Osteoblast (primary cell): ENCODE data around the gene TNK1. TPM values are rescaled to one million over a fixed set of nuclear protein-coding genes. Genes with fewer than 3 reads are reported as not detected.
"Not testable (repeated sequence)": the region's sequence is repeated elsewhere in the genome, so short reads cannot be mapped to it uniquely, and the experiment has no call there.

Experiments
- DNase-seq: peaks from one replicate; pipeline ENCODE4 v3.0.0; 2011; ENCODE audit warnings: low spot score, mixed read lengths; ENCODE audit not compliant: insufficient read length; ENCODE audit errors: missing footprints
- H2AFZ ChIP-seq: 2 replicates; pipeline ENCODE4 v1.6.0; 2011; ENCODE audit warnings: mild to moderate bottlenecking, low read length
- H3K27ac ChIP-seq: 2 replicates; pipeline ENCODE4 v1.5.1; 2011; ENCODE audit warnings: mild to moderate bottlenecking, low read depth, low read length, moderate library complexity
- H3K27me3 ChIP-seq: 2 replicates; pipeline ENCODE4 v1.6.0; 2012; ENCODE audit warnings: mild to moderate bottlenecking, control low read depth, inconsistent platforms, low read length, moderate library complexity; ENCODE audit not compliant: insufficient read depth
- H3K36me3 ChIP-seq: 2 replicates; pipeline ENCODE4 v1.5.1; 2011; ENCODE audit warnings: mild to moderate bottlenecking, low read length, control low read depth, moderate library complexity; ENCODE audit not compliant: insufficient read depth
- H3K4me1 ChIP-seq: 2 replicates; pipeline ENCODE4 v1.5.1; 2011; ENCODE audit warnings: mild to moderate bottlenecking, low read length, control low read depth, moderate library complexity; ENCODE audit not compliant: insufficient read depth
- H3K4me2 ChIP-seq: 2 replicates; pipeline ENCODE4 v1.6.0; 2011; ENCODE audit warnings: mild to moderate bottlenecking, low read length; ENCODE audit not compliant: insufficient read depth
- H3K4me3 ChIP-seq: fragments of 200-600 bp; sonication (generic); 3 replicates; pipeline ENCODE4 v1.5.1; 2012; ENCODE audit warnings: mild to moderate bottlenecking, low read length, inconsistent platforms; ENCODE audit not compliant: insufficient read depth
- H3K79me2 ChIP-seq: 2 replicates; pipeline ENCODE4 v1.6.0; 2012; ENCODE audit warnings: mild to moderate bottlenecking, low read length, control low read depth, inconsistent platforms; ENCODE audit not compliant: insufficient read depth
- H3K9me3 ChIP-seq: 2 replicates; pipeline ENCODE4 v1.5.1; 2011; ENCODE audit warnings: low read depth, low read length, control low read depth
- H4K20me1 ChIP-seq: 2 replicates; pipeline ENCODE4 v1.6.0; 2012; ENCODE audit warnings: mild to moderate bottlenecking, low read length, control low read depth; ENCODE audit not compliant: insufficient read depth
- total RNA-seq: library from RNA; depleted of rRNA; stranded (reverse); fragments of >200 nt; gene quantifications from 2 replicates; pipeline ENCODE4 v1.2.3, GENCODE V29; 2012
- TF ChIP-seq, protein P1 (sequence below): IDR thresholded peaks from 2 replicates; pipeline ENCODE4 v1.5.1; 2011; ENCODE audit warnings: mild to moderate bottlenecking, low read depth, low read length, moderate library complexity; ENCODE audit errors: extremely low read depth

Gene TNK1
- total RNA-seq, 1 donor: 0.36 TPM

DNA sequence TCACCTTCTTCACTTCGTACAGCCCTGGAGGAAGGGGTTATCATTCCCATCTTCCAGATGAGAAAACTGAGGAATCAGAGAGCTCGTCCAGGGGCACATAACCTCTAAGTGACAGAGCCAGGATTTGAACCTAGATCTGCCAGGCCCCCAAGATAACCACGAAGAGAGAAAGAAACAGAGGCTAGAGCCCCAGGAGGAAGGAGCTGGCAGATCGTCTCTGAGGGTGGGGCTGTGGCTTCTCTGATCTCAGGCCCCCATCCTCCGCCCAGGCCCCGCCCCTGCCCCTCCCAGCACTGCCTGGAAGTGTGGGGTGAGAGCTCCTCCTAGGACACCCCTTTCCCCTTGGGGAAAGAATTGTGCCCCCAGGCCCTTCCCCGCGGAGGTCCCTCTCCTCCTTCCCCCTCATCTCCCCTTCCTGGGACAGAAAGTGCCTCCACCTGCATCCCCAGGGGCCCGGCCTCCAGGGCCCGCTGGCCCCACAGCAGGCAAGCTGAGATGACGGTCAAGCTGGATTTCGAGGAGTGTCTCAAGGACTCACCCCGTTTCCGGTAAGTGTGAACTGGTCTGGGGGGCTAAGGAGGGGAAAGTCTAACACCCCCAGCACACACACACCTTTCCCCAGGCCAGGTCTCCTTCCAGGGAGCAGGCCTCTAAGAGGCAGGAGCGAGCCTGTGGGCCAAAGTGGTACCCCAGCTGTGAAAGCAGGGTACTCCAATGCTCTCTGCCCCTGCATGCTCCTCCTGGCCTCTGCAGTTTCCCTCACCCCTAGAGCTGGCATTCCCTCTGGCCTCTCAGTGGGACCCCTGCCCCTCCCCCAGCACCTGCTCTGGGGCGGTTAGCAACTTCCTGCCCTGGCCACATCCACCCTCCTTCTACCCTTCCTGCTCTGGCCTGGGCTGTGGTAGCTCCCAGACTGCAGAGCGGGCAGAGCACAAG is 44.4 kb upstream of the TNK1 start, which contains the start of gene ACAP1:
ACAP1 (plus strand) TSS at position 290 of the 936 bp plus-strand sequence; CDS start at position 496, 206 bp downstream.
- H3K27ac ChIP-seq: no peak within 1 kb of the TSS
- TF ChIP-seq, protein P1, sequence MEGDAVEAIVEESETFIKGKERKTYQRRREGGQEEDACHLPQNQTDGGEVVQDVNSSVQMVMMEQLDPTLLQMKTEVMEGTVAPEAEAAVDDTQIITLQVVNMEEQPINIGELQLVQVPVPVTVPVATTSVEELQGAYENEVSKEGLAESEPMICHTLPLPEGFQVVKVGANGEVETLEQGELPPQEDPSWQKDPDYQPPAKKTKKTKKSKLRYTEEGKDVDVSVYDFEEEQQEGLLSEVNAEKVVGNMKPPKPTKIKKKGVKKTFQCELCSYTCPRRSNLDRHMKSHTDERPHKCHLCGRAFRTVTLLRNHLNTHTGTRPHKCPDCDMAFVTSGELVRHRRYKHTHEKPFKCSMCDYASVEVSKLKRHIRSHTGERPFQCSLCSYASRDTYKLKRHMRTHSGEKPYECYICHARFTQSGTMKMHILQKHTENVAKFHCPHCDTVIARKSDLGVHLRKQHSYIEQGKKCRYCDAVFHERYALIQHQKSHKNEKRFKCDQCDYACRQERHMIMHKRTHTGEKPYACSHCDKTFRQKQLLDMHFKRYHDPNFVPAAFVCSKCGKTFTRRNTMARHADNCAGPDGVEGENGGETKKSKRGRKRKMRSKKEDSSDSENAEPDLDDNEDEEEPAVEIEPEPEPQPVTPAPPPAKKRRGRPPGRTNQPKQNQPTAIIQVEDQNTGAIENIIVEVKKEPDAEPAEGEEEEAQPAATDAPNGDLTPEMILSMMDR: no peak
- no peaks in the 10 kb centered on the region for H4K20me1 ChIP-seq
- no peak within 1 kb of the TSS for H2AFZ ChIP-seq
- no peaks in the 10 kb centered on the region for H3K79me2 ChIP-seq
- no peaks in the 10 kb centered on the region for H3K4me1 ChIP-seq
- no peak within 1 kb of the TSS for H3K4me3 ChIP-seq
- H3K27me3 ChIP-seq: peaks cover 34% of the 10 kb centered on the region
- no peak within 1 kb of the TSS for H3K4me2 ChIP-seq
- peak; percentile 27 for DNase-seq
- no peaks in the 10 kb centered on the region for H3K9me3 ChIP-seq
- H3K36me3 ChIP-seq: no peaks in the 10 kb centered on the region

DNA sequence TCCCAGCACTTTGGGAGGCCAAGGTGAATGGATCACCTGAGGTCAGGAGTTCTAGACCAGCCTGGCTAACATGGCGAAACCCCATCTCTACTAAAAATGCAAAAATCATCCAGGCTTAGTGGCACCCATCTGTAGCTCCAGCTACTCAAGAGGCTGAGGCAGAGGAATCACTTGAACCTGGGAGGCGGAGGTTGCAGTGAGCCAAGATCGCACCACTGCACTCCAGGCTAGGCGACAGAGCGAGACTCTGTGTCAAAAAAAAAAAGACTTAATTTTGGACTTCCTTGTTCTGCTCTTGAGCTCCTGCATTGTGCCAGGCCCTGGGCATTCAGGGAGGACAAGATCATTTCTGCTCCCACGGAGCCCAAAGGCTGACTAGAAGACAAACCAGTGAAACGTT is 43.3 kb upstream of the TNK1 start:
- not testable (repeated sequence) for H3K9me3 ChIP-seq, H3K36me3 ChIP-seq

DNA sequence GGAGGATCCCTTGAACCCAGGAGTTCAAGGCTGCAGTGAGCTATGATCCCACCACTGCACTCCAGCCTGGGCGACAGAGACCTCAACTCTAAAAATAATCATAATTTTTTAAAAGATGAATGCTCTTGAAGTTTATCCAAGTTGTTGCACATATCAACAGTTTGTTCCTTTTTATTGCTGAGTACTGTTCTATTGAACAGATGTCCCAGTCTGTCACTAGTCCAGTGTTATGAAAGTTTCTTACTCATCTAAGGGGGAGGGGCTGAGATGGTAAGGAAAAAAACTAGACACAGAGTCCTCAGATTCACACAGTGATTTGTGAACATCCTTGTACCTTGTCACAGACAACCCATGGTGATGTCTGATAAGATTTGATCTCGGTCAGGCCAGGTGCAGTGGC is 40.7 kb upstream of the TNK1 start:
- H3K79me2 ChIP-seq: no peaks in the 10 kb centered on the region
- TF ChIP-seq, protein P1: no peak
- H4K20me1 ChIP-seq: no peaks in the 10 kb centered on the region
- no peak overlapping the region for H3K4me3 ChIP-seq
- no peaks in the 10 kb centered on the region for H3K4me1 ChIP-seq
- H3K4me2 ChIP-seq: no peak overlapping the region
- H3K9me3 ChIP-seq: no peaks in the 10 kb centered on the region
- no peak overlapping the region for H2AFZ ChIP-seq
- H3K36me3 ChIP-seq: no peaks in the 10 kb centered on the region
- H3K27ac ChIP-seq: no peak overlapping the region
- peak; percentile 74 for DNase-seq
- H3K27me3 ChIP-seq: peaks cover 50% of the 10 kb centered on the region

More for the DNA sequence above, 43.3 kb upstream of the TNK1 start:
- DNase-seq, H3K4me1 ChIP-seq, H3K4me2 ChIP-seq, H3K27ac ChIP-seq, H4K20me1 ChIP-seq, H3K79me2 ChIP-seq, H2AFZ ChIP-seq, H3K4me3 ChIP-seq: not testable (repeated sequence)
- peaks cover 43% of the 10 kb centered on the region for H3K27me3 ChIP-seq

DNA sequence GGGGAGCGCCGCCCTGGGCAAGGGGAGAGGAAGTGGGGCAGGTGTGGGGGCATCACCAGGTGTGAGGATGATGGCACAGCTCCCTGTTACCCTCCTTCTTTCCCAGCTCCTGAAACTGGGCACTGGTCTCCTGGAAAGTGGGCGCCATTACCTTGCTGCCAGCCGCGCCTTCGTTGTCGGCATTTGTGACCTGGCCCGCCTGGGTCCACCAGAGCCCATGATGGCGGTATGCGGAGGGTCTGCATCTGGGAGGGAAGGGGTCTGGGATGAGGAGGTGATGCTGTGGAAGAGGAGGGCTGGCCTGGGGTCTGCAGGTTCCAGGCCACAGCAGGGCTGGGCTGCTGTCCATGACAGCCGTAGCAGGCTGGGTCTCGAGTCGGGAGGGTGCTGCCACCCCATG is 39.0 kb upstream of the TNK1 start:
- H4K20me1 ChIP-seq: peaks cover 4% of the 10 kb centered on the region
- H3K9me3 ChIP-seq: no peaks in the 10 kb centered on the region
- DNase-seq: no peak
- TF ChIP-seq, protein P1: no peak
- no peak overlapping the region for H2AFZ ChIP-seq
- H3K4me1 ChIP-seq: no peaks in the 10 kb centered on the region
- H3K4me3 ChIP-seq: no peak overlapping the region
- H3K79me2 ChIP-seq: no peaks in the 10 kb centered on the region
- H3K27ac ChIP-seq: no peak overlapping the region
- no peaks in the 10 kb centered on the region for H3K36me3 ChIP-seq
- peaks cover 42% of the 10 kb centered on the region for H3K27me3 ChIP-seq
- H3K4me2 ChIP-seq: no peak overlapping the region
